ENCODE data around the gene RAPGEF4. TPM values are rescaled to one million over a fixed set of nuclear protein-coding genes. Genes with fewer than 3 reads are reported as not detected.
A peak's percentile ranks its signal among the peaks of the same experiment; 100 is the strongest.

The RAPGEF4 gene
- total RNA-seq, 2 donors from 2014 or later, result 0.19 to 0.65 TPM

- DNase-seq (no peak), ATAC-seq (replicated peaks in 1 of 2) (no peak)
- Mint-ChIP-seq H3K27me3 (ENCODE audit: low read depth) (no peaks in the 10 kb centered on the region), H3K27ac (no peak overlapping the region), H3K4me3 (no peak overlapping the region), H3K4me1 (ENCODE audit: low read depth) (no peaks in the 10 kb centered on the region), H3K36me3 (ENCODE audit: insufficient read depth in 2 of 2) (peaks cover 4 to 11% of the 10 kb centered on the region in 2 donors), H3K9me3 (peaks cover 0 to 7% of the 10 kb centered on the region in 2 donors)
Measured at GRCh38 chr2:172804423-172804822, 68.8 kb downstream of the RAPGEF4 start.

- H3K4me3 Mint-ChIP-seq, result no peak overlapping the region
- ATAC-seq (replicated peaks in 1 of 2) (no peak), DNase-seq (no peak)
- peaks cover 0 to 7% of the 10 kb centered on the region in 2 donors for H3K9me3 Mint-ChIP-seq
- H3K36me3 Mint-ChIP-seq (ENCODE audit: insufficient read depth in 2 of 2), result peaks cover 4 to 11% of the 10 kb centered on the region in 2 donors
- peaks cover 8% of the 10 kb centered on the region for H3K4me1 Mint-ChIP-seq (ENCODE audit: low read depth)
- no peak overlapping the region for H3K27ac Mint-ChIP-seq
- no peaks in the 10 kb centered on the region for H3K27me3 Mint-ChIP-seq (ENCODE audit: low read depth)
Measured at GRCh38 chr2:172806493-172806892, 70.8 kb downstream of the RAPGEF4 start.

- Mint-ChIP-seq H3K36me3 (ENCODE audit: insufficient read depth in 2 of 2) (peaks cover 4 to 9% of the 10 kb centered on the region in 2 donors), H3K27me3 (ENCODE audit: low read depth) (no peaks in the 10 kb centered on the region), H3K4me3 (no peak overlapping the region), H3K4me1 (ENCODE audit: low read depth) (peaks cover 8% of the 10 kb centered on the region), H3K9me3 (peaks cover 0 to 4% of the 10 kb centered on the region in 2 donors), H3K27ac (no peak overlapping the region)
- no peak for DNase-seq
- ATAC-seq (replicated peaks in 1 of 2), result no peak
Measured at GRCh38 chr2:172806996-172807395, 71.4 kb downstream of the RAPGEF4 start.

GRCh38 chr2:172808156-172808555 is 72.5 kb downstream of the RAPGEF4 start:
- Mint-ChIP-seq H3K36me3 (ENCODE audit: insufficient read depth in 2 of 2) (peaks cover 2% of the 10 kb centered on the region in 2 donors), H3K9me3 (peaks cover 0 to 2% of the 10 kb centered on the region in 2 donors), H3K4me3 (no peak overlapping the region), H3K27ac (no peak overlapping the region), H3K4me1 (ENCODE audit: low read depth) (peaks cover 8% of the 10 kb centered on the region), H3K27me3 (ENCODE audit: low read depth) (no peaks in the 10 kb centered on the region)
- ATAC-seq (replicated peaks in 1 of 2), result no peak
- DNase-seq, result no peak

- DNase-seq, result peak; percentile 14 to 19
- Mint-ChIP-seq H3K4me1 (ENCODE audit: low read depth) (peaks cover 8% of the 10 kb centered on the region), H3K4me3 (no peak overlapping the region), H3K27me3 (ENCODE audit: low read depth) (no peaks in the 10 kb centered on the region), H3K9me3 (no peaks in the 10 kb centered on the region), H3K27ac (no peak overlapping the region), H3K36me3 (ENCODE audit: insufficient read depth in 2 of 2) (no peaks in the 10 kb centered on the region)
- ATAC-seq (replicated peaks in 1 of 2), result peak in 1 of 2 donors; percentile 35
Measured at GRCh38 chr2:172811027-172811426, 75.4 kb downstream of the RAPGEF4 start.

- DNase-seq (no peak), ATAC-seq (replicated peaks in 1 of 2) (no peak)
- Mint-ChIP-seq H3K27ac (no peak overlapping the region), H3K27me3 (ENCODE audit: low read depth) (no peaks in the 10 kb centered on the region), H3K9me3 (no peaks in the 10 kb centered on the region), H3K4me1 (ENCODE audit: low read depth) (peaks cover 8% of the 10 kb centered on the region), H3K4me3 (no peak overlapping the region), H3K36me3 (ENCODE audit: insufficient read depth in 2 of 2) (no peaks in the 10 kb centered on the region)
Measured at GRCh38 chr2:172812158-172812744, 76.6 kb downstream of the RAPGEF4 start.

GRCh38 chr2:172813314-172813888 is 77.8 kb downstream of the RAPGEF4 start:
- Mint-ChIP-seq H3K36me3 (ENCODE audit: insufficient read depth in 2 of 2) (no peaks in the 10 kb centered on the region), H3K27me3 (ENCODE audit: low read depth) (no peaks in the 10 kb centered on the region), H3K9me3 (no peaks in the 10 kb centered on the region), H3K4me3 (no peak overlapping the region), H3K4me1 (ENCODE audit: low read depth) (peaks cover 8% of the 10 kb centered on the region), H3K27ac (no peak overlapping the region)
- no peak for ATAC-seq (replicated peaks in 1 of 2)
- no peak for DNase-seq

- no peaks in the 10 kb centered on the region for H3K4me1 Mint-ChIP-seq (ENCODE audit: low read depth)
Measured at GRCh38 chr2:172817411-172817810, 81.8 kb downstream of the RAPGEF4 start.

GRCh38 chr2:172819943-172820342 is 84.3 kb downstream of the RAPGEF4 start:
- DNase-seq, result no peak

More at GRCh38 chr2:172817411-172817810, 81.8 kb downstream of the RAPGEF4 start:
- H3K27me3 Mint-ChIP-seq (ENCODE audit: low read depth), result no peaks in the 10 kb centered on the region
- ATAC-seq (replicated peaks in 1 of 2), result no peak
- no peaks in the 10 kb centered on the region for H3K9me3 Mint-ChIP-seq
- H3K36me3 Mint-ChIP-seq (ENCODE audit: insufficient read depth in 2 of 2), result no peaks in the 10 kb centered on the region
- DNase-seq, result no peak
- H3K27ac Mint-ChIP-seq, result no peak overlapping the region
- H3K4me3 Mint-ChIP-seq, result no peak overlapping the region

GRCh38 chr2:172821370-172822338 is 86.0 kb downstream of the RAPGEF4 start:
- DNase-seq, result no peak
- Mint-ChIP-seq H3K27me3 (ENCODE audit: low read depth) (no peaks in the 10 kb centered on the region), H3K4me3 (no peak overlapping the region), H3K4me1 (ENCODE audit: low read depth) (no peaks in the 10 kb centered on the region), H3K36me3 (ENCODE audit: insufficient read depth in 2 of 2) (no peaks in the 10 kb centered on the region), H3K27ac (no peak overlapping the region), H3K9me3 (no peaks in the 10 kb centered on the region)
- no peak for ATAC-seq (replicated peaks in 1 of 2)

More at GRCh38 chr2:172819943-172820342, 84.3 kb downstream of the RAPGEF4 start:
- Mint-ChIP-seq H3K27ac (no peak overlapping the region), H3K9me3 (no peaks in the 10 kb centered on the region), H3K4me3 (no peak overlapping the region), H3K27me3 (ENCODE audit: low read depth) (no peaks in the 10 kb centered on the region), H3K36me3 (ENCODE audit: insufficient read depth in 2 of 2) (no peaks in the 10 kb centered on the region), H3K4me1 (ENCODE audit: low read depth) (no peaks in the 10 kb centered on the region)
- ATAC-seq (replicated peaks in 1 of 2), result no peak

GRCh38 chr2:172822585-172822984 is 86.9 kb downstream of the RAPGEF4 start:
- ATAC-seq (replicated peaks in 1 of 2), result no peak
- no peaks in the 10 kb centered on the region for H3K9me3 Mint-ChIP-seq
- no peaks in the 10 kb centered on the region for H3K36me3 Mint-ChIP-seq (ENCODE audit: insufficient read depth in 2 of 2)
- H3K4me1 Mint-ChIP-seq (ENCODE audit: low read depth), result no peaks in the 10 kb centered on the region
- no peaks in the 10 kb centered on the region for H3K27me3 Mint-ChIP-seq (ENCODE audit: low read depth)
- no peak overlapping the region for H3K4me3 Mint-ChIP-seq
- DNase-seq, result no peak
- no peak overlapping the region for H3K27ac Mint-ChIP-seq

GRCh38 chr2:172823261-172823850 is 87.7 kb downstream of the RAPGEF4 start:
- no peaks in the 10 kb centered on the region for H3K9me3 Mint-ChIP-seq
- H3K27me3 Mint-ChIP-seq (ENCODE audit: low read depth), result no peaks in the 10 kb centered on the region
- H3K4me3 Mint-ChIP-seq, result no peak overlapping the region
- no peak overlapping the region for H3K27ac Mint-ChIP-seq
- no peaks in the 10 kb centered on the region for H3K4me1 Mint-ChIP-seq (ENCODE audit: low read depth)
- ATAC-seq (replicated peaks in 1 of 2) (no peak), DNase-seq (no peak)
- no peaks in the 10 kb centered on the region for H3K36me3 Mint-ChIP-seq (ENCODE audit: insufficient read depth in 2 of 2)

- H3K36me3 Mint-ChIP-seq (ENCODE audit: insufficient read depth in 2 of 2), result no peaks in the 10 kb centered on the region
- ATAC-seq (replicated peaks in 1 of 2), result no peak
- no peak overlapping the region for H3K4me3 Mint-ChIP-seq
- no peaks in the 10 kb centered on the region for H3K27me3 Mint-ChIP-seq (ENCODE audit: low read depth)
- no peak overlapping the region for H3K27ac Mint-ChIP-seq
- no peaks in the 10 kb centered on the region for H3K4me1 Mint-ChIP-seq (ENCODE audit: low read depth)
- no peaks in the 10 kb centered on the region for H3K9me3 Mint-ChIP-seq
- DNase-seq, result no peak
Measured at GRCh38 chr2:172826522-172826921, 90.9 kb downstream of the RAPGEF4 start.

Data from activated T-cell treated with anti-CD3 and anti-CD28 coated beads, Interleukin-2, amount 50 U/mL, for 72 hours (primary cell).